Choroid plexus epithelial cell (primary cell): Measurements from ENCODE around the gene FBXL17.

Experiments used
- DNase-seq: peaks from one replicate; pipeline ENCODE4 v3.0.0-alpha.2; 2010; ENCODE audit warnings: low read depth
- H3K4me3 ChIP-seq: 2 replicates; pipeline ENCODE4 v1.5.1; 2011; ENCODE audit warnings: low read depth, mild to moderate bottlenecking, control low read depth, low read length, moderate library complexity
- CTCF ChIP-seq: conservative IDR thresholded peaks from 2 replicates; pipeline ENCODE4 v1.5.1; 2011; ENCODE audit warnings: low read depth, mild to moderate bottlenecking, control low read depth, inconsistent platforms, low read length, moderate library complexity

The FBXL17 gene

GRCh38 chr5:107900721-107901120 is 481.2 kb downstream of the FBXL17 start:
- H3K4me3 ChIP-seq: no peak overlapping the region
- DNase-seq: no peak
- TF ChIP-seq CTCF: no peak

GRCh38 chr5:107894361-107894760 is 487.5 kb downstream of the FBXL17 start:
- peak; percentile 17 for DNase-seq

GRCh38 chr5:107893642-107894041 is 488.3 kb downstream of the FBXL17 start:
- no peak for TF ChIP-seq CTCF
- peak; percentile 77 for DNase-seq
- H3K4me3 ChIP-seq: no peak overlapping the region

More at GRCh38 chr5:107894361-107894760, 487.5 kb downstream of the FBXL17 start:
- TF ChIP-seq CTCF: no peak
- H3K4me3 ChIP-seq: no peak overlapping the region

- no peak overlapping the region for H3K4me3 ChIP-seq
- no peak for TF ChIP-seq CTCF
- DNase-seq: peak; percentile 45
Measured at GRCh38 chr5:107889387-107889786, 492.5 kb downstream of the FBXL17 start.

- TF ChIP-seq CTCF: no peak
Measured at GRCh38 chr5:107888541-107888940, 493.4 kb downstream of the FBXL17 start.

GRCh38 chr5:107887166-107887943 is 494.5 kb downstream of the FBXL17 start:
- H3K4me3 ChIP-seq: no peak overlapping the region
- DNase-seq: no peak
- TF ChIP-seq CTCF: no peak

More at GRCh38 chr5:107888541-107888940, 493.4 kb downstream of the FBXL17 start:
- no peak for DNase-seq
- H3K4me3 ChIP-seq: no peak overlapping the region

- no peak for TF ChIP-seq CTCF
- no peak for DNase-seq
Measured at GRCh38 chr5:107885601-107886000, 496.3 kb downstream of the FBXL17 start.

More at GRCh38 chr5:107885601-107886000, 496.3 kb downstream of the FBXL17 start:
- H3K4me3 ChIP-seq: no peak overlapping the region
